IMR-90 (cell line): ENCODE data around the gene CST9L. TPM values are rescaled to one million over a fixed set of nuclear protein-coding genes. Genes with fewer than 3 reads are reported as not detected.

ENCODE experiments used
- ATAC-seq: fragments of 200-7000 bp; cut with Tn5 transposase; 2 replicates; pipeline ENCODE4 v1.9.1; 2020; ENCODE audit warnings: low read depth, mild to moderate bottlenecking, moderate library complexity
- BruUV-seq: library from RNA; stranded (reverse); fragments of 400-500 nt; replicated peaks from 2 replicates; lab custom pipeline; 2021; lab: Mats Ljungman, UMichigan
- CTCF ChIA-PET: fragments of 300-600 bp; formaldehyde crosslinking; extraction: SDS; loops from one replicate; lab custom pipeline; 2021; ENCODE audit warnings: antibody characterized with exemption; lab: Yijun Ruan, JAX
- POLR2A ChIA-PET: fragments of 300-600 bp; sonication (Branson Sonifier 250); formaldehyde crosslinking; loops from one replicate; lab custom pipeline; 2022; ENCODE audit warnings: antibody characterized with exemption; ENCODE audit not compliant: unreplicated experiment; lab: Charles Lee
- DNase-seq: peaks from one replicate; pipeline ENCODE4 v3.0.0; 2013
- H2AFZ ChIP-seq: replicated peaks from 2 replicates; pipeline ENCODE3; 2013; ENCODE audit warnings: low read length, mild to moderate bottlenecking; ENCODE audit not compliant: poor library complexity
- H2AK5ac ChIP-seq: 2 replicates; pipeline ENCODE4 v1.6.1; 2013; ENCODE audit warnings: low read depth, low read length, inconsistent platforms
- H2AK9ac ChIP-seq: replicated peaks from 2 replicates; pipeline ENCODE3; 2013; ENCODE audit warnings: mild to moderate bottlenecking, low read depth, low read length, moderate library complexity; ENCODE audit not compliant: poor library complexity
- H2BK120ac ChIP-seq: 2 replicates; pipeline ENCODE4 v1.6.1; 2013; ENCODE audit warnings: low read depth, low read length, inconsistent platforms
- H2BK15ac ChIP-seq: 3 replicates; pipeline ENCODE4 v1.6.1; 2013; ENCODE audit warnings: low read depth, low read length, inconsistent platforms
- H2BK20ac ChIP-seq: 2 replicates; pipeline ENCODE4 v1.6.1; 2013; ENCODE audit warnings: low read depth, mild to moderate bottlenecking, inconsistent platforms, low read length, moderate library complexity
- H2BK5ac ChIP-seq: 2 replicates; pipeline ENCODE4 v1.6.1; 2013; ENCODE audit warnings: mild to moderate bottlenecking, low read depth, low read length, inconsistent platforms; ENCODE audit not compliant: poor library complexity, severe bottlenecking
- H3K14ac ChIP-seq: replicated peaks from 2 replicates; pipeline ENCODE4 v1.6.1; 2013; ENCODE audit warnings: low read depth, low read length, inconsistent platforms
- H3K18ac ChIP-seq: 2 replicates; pipeline ENCODE4 v1.6.1; 2013; ENCODE audit warnings: low read depth, low read length, control low read depth
- H3K23ac ChIP-seq: 2 replicates; pipeline ENCODE4 v1.6.1; 2013; ENCODE audit warnings: low read depth, low read length, inconsistent platforms
- H3K27ac ChIP-seq: 2 replicates; pipeline ENCODE4 v1.5.1; 2013; ENCODE audit warnings: mild to moderate bottlenecking, control low read depth, low read length; ENCODE audit not compliant: insufficient read depth
- H3K27me3 ChIP-seq: 2 replicates; pipeline ENCODE4 v1.6.1; 2013; ENCODE audit warnings: low read length; ENCODE audit not compliant: control insufficient read depth, insufficient read depth
- H3K36me3 ChIP-seq: 2 replicates; pipeline ENCODE4 v1.6.1; 2013; ENCODE audit warnings: low read length, mixed read lengths; ENCODE audit not compliant: control insufficient read depth, insufficient read depth
- H3K4ac ChIP-seq: 2 replicates; pipeline ENCODE4 v1.6.1; 2013; ENCODE audit warnings: low read depth, low read length, inconsistent platforms
- H3K4me1 ChIP-seq: 2 replicates; pipeline ENCODE4 v1.6.1; 2013; ENCODE audit warnings: low read length, mixed read lengths; ENCODE audit not compliant: control insufficient read depth, insufficient read depth
- H3K4me2 ChIP-seq: 2 replicates; pipeline ENCODE4 v1.6.1; 2013; ENCODE audit warnings: low read depth, mild to moderate bottlenecking, control low read depth, low read length, moderate library complexity
- H3K4me3 ChIP-seq: 2 replicates; pipeline ENCODE4 v1.5.1; 2013; ENCODE audit warnings: low read depth, mild to moderate bottlenecking, control low read depth, low read length, moderate library complexity; ENCODE audit not compliant: insufficient read depth
- H3K56ac ChIP-seq: 2 replicates; pipeline ENCODE4 v1.6.1; 2013; ENCODE audit warnings: low read length, inconsistent platforms; ENCODE audit not compliant: insufficient read depth; ENCODE audit errors: extremely low read depth
- H3K79me1 ChIP-seq, 2 experiments: 2 replicates each; pipeline ENCODE4 v1.6.1; 2013; ENCODE audit warnings: low read length in 2 of 2, inconsistent platforms in 1 of 2, low read depth in 1 of 2
- H3K9ac ChIP-seq: 2 replicates; pipeline ENCODE4 v1.6.1; 2013; ENCODE audit warnings: low read depth, low read length, control low read depth
- H3K9me1 ChIP-seq: 2 replicates; pipeline ENCODE4 v1.6.1; 2013; ENCODE audit warnings: low read length, inconsistent platforms; ENCODE audit not compliant: insufficient read depth
- H3K9me3 ChIP-seq: 2 replicates; pipeline ENCODE4 v1.6.1; 2013; ENCODE audit warnings: low read length; ENCODE audit not compliant: control insufficient read depth, insufficient read depth
- H4K20me1 ChIP-seq: 2 replicates; pipeline ENCODE4 v1.6.1; 2013; ENCODE audit warnings: low read length, inconsistent platforms; ENCODE audit not compliant: insufficient read depth
- H4K5ac ChIP-seq: 2 replicates; pipeline ENCODE4 v1.6.1; 2013; ENCODE audit warnings: mild to moderate bottlenecking, low read depth, low read length, control low read depth
- H4K8ac ChIP-seq, 2 experiments: 2 replicates each; pipeline ENCODE4 v1.6.1; 2013; ENCODE audit warnings: low read depth in 2 of 2, low read length in 2 of 2, control low read depth in 1 of 2, inconsistent platforms in 1 of 2
- H4K91ac ChIP-seq: 2 replicates; pipeline ENCODE4 v1.6.1; 2013; ENCODE audit warnings: low read depth, low read length, inconsistent platforms; ENCODE audit not compliant: insufficient read depth
- FOS ChIP-seq: fragments of 150-350 bp; IDR thresholded peaks from 2 replicates; pipeline ENCODE4 v1.6.1; 2016; ENCODE audit warnings: low read depth, low read length
- MAFK ChIP-seq: IDR thresholded peaks from 2 replicates; pipeline ENCODE4 v1.6.1; 2012; ENCODE audit warnings: low read depth, low read length, improper control_type of control experiment
- NFE2L2 ChIP-seq: fragments of 150-350 bp; IDR thresholded peaks from 2 replicates; pipeline ENCODE4 v1.6.1; 2016; ENCODE audit warnings: low read depth, mild to moderate bottlenecking, low read length
- POLR2A ChIP-seq: IDR thresholded peaks from 2 replicates; pipeline ENCODE4 v1.6.1; 2012; ENCODE audit warnings: mild to moderate bottlenecking, low read depth, low read length
- WGBS, 2 experiments: methylation state at CpG; one replicate each; pipeline versions ENCODE4 v1.1.5 to v1.1.7; 2013; ENCODE audit warnings: missing lambda C conversion rate in 2 of 2; ENCODE audit not compliant: insufficient read length in 1 of 2; ENCODE audit errors: extremely low coverage in 2 of 2; 5-methylcytosine and 5-hydroxymethylcytosine counted together
- dilution Hi-C: fragments of 300-500 bp; cut with HindIII; formaldehyde crosslinking; loops from one replicate; pipeline ENCODE4 v1.14.3; 2018; ENCODE audit warnings: low sequenced_read_pairs; ENCODE audit not compliant: unreplicated experiment
- in situ Hi-C: fragments of 300-500 bp; cut with MboI; formaldehyde crosslinking; loops from 3 replicates; pipeline ENCODE4 v1.14.3; 2019; ENCODE audit warnings: low sequenced_read_pairs, inconsistent platforms, mixed read lengths
- intact Hi-C: fragments of 100-400 bp; cut with micrococcal nuclease; formaldehyde crosslinking; loops from 2 replicates; pipeline ENCODE4 v1.10.0; 2022
- polyA plus RNA-seq, 3 experiments: library from polyadenylated mRNA; depleted of rRNA; stranded (reverse); fragments of >200 nt; gene quantifications; 2 replicates each; pipeline ENCODE4 v1.2.3, GENCODE V29; 2012; ENCODE audit warnings: low replicate concordance in 1 of 3
- total RNA-seq: library from RNA; depleted of rRNA; stranded (reverse); fragments of >200 nt; gene quantifications from 2 replicates; pipeline ENCODE4 v1.2.3, GENCODE V29; 2012
- TF ChIP-seq, protein P1 (sequence below): conservative IDR thresholded peaks from 2 replicates; pipeline ENCODE4 v1.5.1; 2012; ENCODE audit warnings: mild to moderate bottlenecking, low read depth, low read length, improper control_type of control experiment

CST9L gene
- total and polyA plus RNA-seq, 2 of the 4 experiments (the other 2 are of a cell fraction) = not detected

DNA sequence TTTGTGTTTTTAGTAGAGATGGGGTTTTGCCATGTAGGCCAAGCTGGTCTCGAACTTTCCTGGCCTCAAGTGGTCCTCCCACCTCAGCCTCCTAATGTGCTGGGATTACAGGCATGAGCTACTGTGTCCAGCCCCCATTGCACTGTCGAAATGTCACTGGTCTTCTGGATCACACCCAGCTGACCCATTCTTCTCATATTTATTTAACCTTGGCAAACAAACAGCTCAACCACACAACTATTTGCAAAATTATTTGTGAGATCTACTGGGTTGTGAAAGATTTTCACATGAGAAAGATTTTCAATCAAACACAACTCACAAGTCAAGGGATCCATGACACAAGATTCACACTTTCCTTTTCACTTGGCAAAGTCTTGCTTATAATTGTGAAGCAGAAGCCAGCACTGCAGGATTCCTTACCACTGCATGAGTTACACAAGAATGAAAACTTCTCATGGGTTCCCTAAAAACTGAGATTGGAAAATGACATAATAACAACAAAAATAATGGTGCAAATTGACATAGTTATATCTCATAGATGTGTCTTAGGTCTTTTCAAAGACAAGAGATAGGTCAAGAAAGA, 2.0 kb upstream of the CST9L start:
- no peak overlapping the region for H3K18ac ChIP-seq
- H3K4ac ChIP-seq = no peak overlapping the region
- no peaks in the 10 kb centered on the region for H3K79me1 ChIP-seq
- no peaks in the 10 kb centered on the region for H3K4me1 ChIP-seq
- H2AFZ ChIP-seq = no peak overlapping the region
- no CpG with 5 or more reads among the region's 2 CpGs for WGBS, 2 experiments
- no peak overlapping the region for H4K5ac ChIP-seq
- H2BK20ac ChIP-seq = no peak overlapping the region
- no peak overlapping the region for H3K23ac ChIP-seq
- no peak for ATAC-seq
- H3K4me3 ChIP-seq = no peak overlapping the region
- no peaks in the 10 kb centered on the region for H3K36me3 ChIP-seq
- H2AK5ac ChIP-seq = no peak overlapping the region
- H3K27ac ChIP-seq = no peak overlapping the region
- dilution Hi-C loops (no loop called here), intact Hi-C loops (loop anchor here (10.0 kb wide), 1 partner anchor 105 kb away; no protein-coding TSS in a partner anchor), in situ Hi-C loops (no loop called here)
- no peak overlapping the region for H4K8ac ChIP-seq
- H3K56ac ChIP-seq = no peak overlapping the region
- BruUV-seq = no TSS peak
- H4K91ac ChIP-seq = no peak overlapping the region
- H3K14ac ChIP-seq = no peak overlapping the region
- H2BK120ac ChIP-seq = no peak overlapping the region
- CTCF ChIA-PET = no interaction called here
- POLR2A ChIA-PET = no interaction called here
- DNase-seq = no peak
- no peaks in the 10 kb centered on the region for H4K20me1 ChIP-seq
- H2BK15ac ChIP-seq = no peak overlapping the region
- TF ChIP-seq MAFK (no peak), NFE2L2 (no peak), POLR2A (no peak), FOS (no peak)
- TF ChIP-seq, protein P1, sequence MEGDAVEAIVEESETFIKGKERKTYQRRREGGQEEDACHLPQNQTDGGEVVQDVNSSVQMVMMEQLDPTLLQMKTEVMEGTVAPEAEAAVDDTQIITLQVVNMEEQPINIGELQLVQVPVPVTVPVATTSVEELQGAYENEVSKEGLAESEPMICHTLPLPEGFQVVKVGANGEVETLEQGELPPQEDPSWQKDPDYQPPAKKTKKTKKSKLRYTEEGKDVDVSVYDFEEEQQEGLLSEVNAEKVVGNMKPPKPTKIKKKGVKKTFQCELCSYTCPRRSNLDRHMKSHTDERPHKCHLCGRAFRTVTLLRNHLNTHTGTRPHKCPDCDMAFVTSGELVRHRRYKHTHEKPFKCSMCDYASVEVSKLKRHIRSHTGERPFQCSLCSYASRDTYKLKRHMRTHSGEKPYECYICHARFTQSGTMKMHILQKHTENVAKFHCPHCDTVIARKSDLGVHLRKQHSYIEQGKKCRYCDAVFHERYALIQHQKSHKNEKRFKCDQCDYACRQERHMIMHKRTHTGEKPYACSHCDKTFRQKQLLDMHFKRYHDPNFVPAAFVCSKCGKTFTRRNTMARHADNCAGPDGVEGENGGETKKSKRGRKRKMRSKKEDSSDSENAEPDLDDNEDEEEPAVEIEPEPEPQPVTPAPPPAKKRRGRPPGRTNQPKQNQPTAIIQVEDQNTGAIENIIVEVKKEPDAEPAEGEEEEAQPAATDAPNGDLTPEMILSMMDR = no peak
- no peak overlapping the region for H3K9ac ChIP-seq
- no peaks in the 10 kb centered on the region for H3K9me3 ChIP-seq
- no peak overlapping the region for H3K4me2 ChIP-seq
- peaks cover 3% of the 10 kb centered on the region for H3K27me3 ChIP-seq
- H2BK5ac ChIP-seq = no peak overlapping the region
- H2AK9ac ChIP-seq = no peak overlapping the region
- H3K9me1 ChIP-seq = no peaks in the 10 kb centered on the region
